ENCODE results near the gene SPINK1.
"Not testable (repeated sequence)": the region's sequence is repeated elsewhere in the genome, so short reads cannot be mapped to it uniquely, and the experiment has no call there.

Gene SPINK1

GRCh38 chr5:147827017-147827416 lies 4.5 kb downstream of the SPINK1 start:
- H3K9ac ChIP-seq (ENCODE audit: low read length); H2AFZ ChIP-seq (ENCODE audit: low read depth, low read length); H4K91ac ChIP-seq (ENCODE audit: low read length); H3K4ac ChIP-seq (ENCODE audit: low read depth in 1 of 2, low read length in 2 of 2); H3K27ac ChIP-seq (ENCODE audit: low read length, poor library complexity, severe bottlenecking); DNase-seq; H3K36me3 ChIP-seq (ENCODE audit: control insufficient read depth in 1 of 2, insufficient read depth in 2 of 2, low read depth in 1 of 2, low read length in 2 of 2); H2BK120ac ChIP-seq (ENCODE audit: low read depth, low read length); H3K4me1 ChIP-seq (ENCODE audit: control insufficient read depth, insufficient read depth, low read depth, low read length); H3K14ac ChIP-seq (ENCODE audit: low read length in 2 of 2); H3K27me3 ChIP-seq (ENCODE audit: control insufficient read depth in 1 of 2, insufficient read depth in 1 of 2, low read length in 2 of 2); H2AK5ac ChIP-seq (ENCODE audit: low read length, severe bottlenecking); H4K8ac ChIP-seq (ENCODE audit: low read length); H3K18ac ChIP-seq (ENCODE audit: low read depth in 1 of 2, low read length in 2 of 2); H2BK5ac ChIP-seq (ENCODE audit: low read depth, low read length, poor library complexity, severe bottlenecking); H2BK12ac ChIP-seq (ENCODE audit: low read length in 2 of 2); H3K79me1 ChIP-seq (replicated peaks; ENCODE audit: low read length, poor library complexity, severe bottlenecking); H3K9me3 ChIP-seq (ENCODE audit: control insufficient read depth, low read length); H3K4me2 ChIP-seq (ENCODE audit: low read length, poor library complexity, severe bottlenecking); H3K4me3 ChIP-seq (ENCODE audit: insufficient read depth in 1 of 2, low read depth in 1 of 2, low read length in 2 of 2); H2BK15ac ChIP-seq (ENCODE audit: low read depth, poor library complexity, severe bottlenecking); H3K23ac ChIP-seq (ENCODE audit: low read length in 2 of 2): not testable (repeated sequence)
- 85% methylated on average over 5 of the region's 5 CpGs for WGBS

- DNase-seq = no peak
- Histone ChIP-seq H2BK120ac (ENCODE audit: low read depth, low read length) (no peak overlapping the region), H2BK12ac (ENCODE audit: low read length in 2 of 2) (no peak overlapping the region), H3K18ac (ENCODE audit: low read depth in 1 of 2, low read length in 2 of 2) (no peak overlapping the region), H4K8ac (ENCODE audit: low read length) (no peak overlapping the region), H4K91ac (ENCODE audit: low read length) (no peak overlapping the region), H3K27ac (ENCODE audit: low read length, poor library complexity, severe bottlenecking) (no peak overlapping the region), H3K4me2 (ENCODE audit: low read length, poor library complexity, severe bottlenecking) (no peak overlapping the region), H3K14ac (ENCODE audit: low read length in 2 of 2) (no peak overlapping the region), H2BK15ac (ENCODE audit: low read depth, poor library complexity, severe bottlenecking) (no peak overlapping the region), H2AK5ac (ENCODE audit: low read length, severe bottlenecking) (no peak overlapping the region), H3K79me1 (replicated peaks; ENCODE audit: low read length, poor library complexity, severe bottlenecking) (no peaks in the 10 kb centered on the region), H3K27me3 (ENCODE audit: control insufficient read depth in 1 of 2, insufficient read depth in 1 of 2, low read length in 2 of 2) (peaks cover 4 to 6% of the 10 kb centered on the region in 2 experiments), H3K36me3 (ENCODE audit: control insufficient read depth in 1 of 2, insufficient read depth in 2 of 2, low read depth in 1 of 2, low read length in 2 of 2) (no peaks in the 10 kb centered on the region), H3K4me3 (ENCODE audit: insufficient read depth in 1 of 2, low read depth in 1 of 2, low read length in 2 of 2) (no peak overlapping the region), H3K4me1 (ENCODE audit: control insufficient read depth, insufficient read depth, low read depth, low read length) (no peaks in the 10 kb centered on the region), H2AFZ (ENCODE audit: low read depth, low read length) (no peak overlapping the region), H3K4ac (ENCODE audit: low read depth in 1 of 2, low read length in 2 of 2) (no peak overlapping the region), H3K9ac (ENCODE audit: low read length) (no peak overlapping the region), H2BK5ac (ENCODE audit: low read depth, low read length, poor library complexity, severe bottlenecking) (no peak overlapping the region), H3K9me3 (ENCODE audit: control insufficient read depth, low read length) (no peaks in the 10 kb centered on the region), H3K23ac (ENCODE audit: low read length in 2 of 2) (no peak overlapping the region)
- WGBS = 100% methylated on average over 2 of the region's 2 CpGs
These were observed 5.1 kb downstream of the SPINK1 start for GRCh38 chr5:147826361-147826760.

GRCh38 chr5:147822686-147823491 lies 8.6 kb downstream of the SPINK1 start:
- no peak overlapping the region for H2BK12ac ChIP-seq (ENCODE audit: low read length in 2 of 2)
- no peak overlapping the region for H4K91ac ChIP-seq (ENCODE audit: low read length)
- no peak overlapping the region for H2AK5ac ChIP-seq (ENCODE audit: low read length, severe bottlenecking)
- no peaks in the 10 kb centered on the region for H3K36me3 ChIP-seq (ENCODE audit: control insufficient read depth in 1 of 2, insufficient read depth in 2 of 2, low read depth in 1 of 2, low read length in 2 of 2)
- H3K4me1 ChIP-seq (ENCODE audit: control insufficient read depth, insufficient read depth, low read depth, low read length) = no peaks in the 10 kb centered on the region
- 15% methylated on average over 3 of the region's 4 CpGs for WGBS
- no peaks in the 10 kb centered on the region for H3K79me1 ChIP-seq (replicated peaks; ENCODE audit: low read length, poor library complexity, severe bottlenecking)
- H3K23ac ChIP-seq (ENCODE audit: low read length in 2 of 2) = no peak overlapping the region
- H2BK5ac ChIP-seq (ENCODE audit: low read depth, low read length, poor library complexity, severe bottlenecking) = no peak overlapping the region
- H2BK120ac ChIP-seq (ENCODE audit: low read depth, low read length) = no peak overlapping the region
- H3K14ac ChIP-seq (ENCODE audit: low read length in 2 of 2) = no peak overlapping the region
- H3K4me2 ChIP-seq (ENCODE audit: low read length, poor library complexity, severe bottlenecking) = no peak overlapping the region
- H3K4ac ChIP-seq (ENCODE audit: low read depth in 1 of 2, low read length in 2 of 2) = no peak overlapping the region
- H3K27me3 ChIP-seq (ENCODE audit: control insufficient read depth in 1 of 2, insufficient read depth in 1 of 2, low read length in 2 of 2) = no peaks in the 10 kb centered on the region
- H3K27ac ChIP-seq (ENCODE audit: low read length, poor library complexity, severe bottlenecking) = no peak overlapping the region
- no peak overlapping the region for H2BK15ac ChIP-seq (ENCODE audit: low read depth, poor library complexity, severe bottlenecking)
- no peak overlapping the region for H3K18ac ChIP-seq (ENCODE audit: low read depth in 1 of 2, low read length in 2 of 2)
- H4K8ac ChIP-seq (ENCODE audit: low read length) = no peak overlapping the region
- H2AFZ ChIP-seq (ENCODE audit: low read depth, low read length) = no peak overlapping the region
- no peak overlapping the region for H3K9ac ChIP-seq (ENCODE audit: low read length)
- DNase-seq = peak; percentile 66
- no peaks in the 10 kb centered on the region for H3K9me3 ChIP-seq (ENCODE audit: control insufficient read depth, low read length)
- no peak overlapping the region for H3K4me3 ChIP-seq (ENCODE audit: insufficient read depth in 1 of 2, low read depth in 1 of 2, low read length in 2 of 2)

- not testable (repeated sequence) for H3K4me2 ChIP-seq (ENCODE audit: low read length, poor library complexity, severe bottlenecking); H3K18ac ChIP-seq (ENCODE audit: low read depth in 1 of 2, low read length in 2 of 2); H3K79me1 ChIP-seq (replicated peaks; ENCODE audit: low read length, poor library complexity, severe bottlenecking)
These were observed 9.2 kb downstream of the SPINK1 start for GRCh38 chr5:147822222-147822621.

More at GRCh38 chr5:147822222-147822621, 9.2 kb downstream of the SPINK1 start:
- not testable (repeated sequence) for H3K27ac ChIP-seq (ENCODE audit: low read length, poor library complexity, severe bottlenecking); H3K27me3 ChIP-seq (ENCODE audit: control insufficient read depth in 1 of 2, insufficient read depth in 1 of 2, low read length in 2 of 2); H3K4ac ChIP-seq (ENCODE audit: low read depth in 1 of 2, low read length in 2 of 2); H2AK5ac ChIP-seq (ENCODE audit: low read length, severe bottlenecking); H2BK5ac ChIP-seq (ENCODE audit: low read depth, low read length, poor library complexity, severe bottlenecking); H2BK12ac ChIP-seq (ENCODE audit: low read length in 2 of 2); H3K9ac ChIP-seq (ENCODE audit: low read length); H3K4me3 ChIP-seq (ENCODE audit: insufficient read depth in 1 of 2, low read depth in 1 of 2, low read length in 2 of 2); H3K14ac ChIP-seq (ENCODE audit: low read length in 2 of 2); H4K91ac ChIP-seq (ENCODE audit: low read length); H4K8ac ChIP-seq (ENCODE audit: low read length); H3K9me3 ChIP-seq (ENCODE audit: control insufficient read depth, low read length); H2BK15ac ChIP-seq (ENCODE audit: low read depth, poor library complexity, severe bottlenecking); H3K23ac ChIP-seq (ENCODE audit: low read length in 2 of 2); H2AFZ ChIP-seq (ENCODE audit: low read depth, low read length); H3K36me3 ChIP-seq (ENCODE audit: control insufficient read depth in 1 of 2, insufficient read depth in 2 of 2, low read depth in 1 of 2, low read length in 2 of 2); H2BK120ac ChIP-seq (ENCODE audit: low read depth, low read length); DNase-seq; H3K4me1 ChIP-seq (ENCODE audit: control insufficient read depth, insufficient read depth, low read depth, low read length)
- 100% methylated on average over 2 of the region's 3 CpGs for WGBS
